Measurements from ENCODE around the gene ARHGAP22.

The ARHGAP22 gene

GRCh38 chr10:48508791-48509772, 95.8 kb downstream of the ARHGAP22 start:
- no peak for DNase-seq

GRCh38 chr10:48507933-48508790, 96.7 kb downstream of the ARHGAP22 start:
- no peak for DNase-seq

GRCh38 chr10:48507494-48507893, 97.4 kb downstream of the ARHGAP22 start:
- DNase-seq = no peak

GRCh38 chr10:48506147-48506917, 98.5 kb downstream of the ARHGAP22 start:
- no peak for DNase-seq

GRCh38 chr10:48505394-48506112, 99.3 kb downstream of the ARHGAP22 start:
- no peak for DNase-seq

GRCh38 chr10:48504141-48504885, 100.6 kb downstream of the ARHGAP22 start:
- no peak for DNase-seq

DNA sequence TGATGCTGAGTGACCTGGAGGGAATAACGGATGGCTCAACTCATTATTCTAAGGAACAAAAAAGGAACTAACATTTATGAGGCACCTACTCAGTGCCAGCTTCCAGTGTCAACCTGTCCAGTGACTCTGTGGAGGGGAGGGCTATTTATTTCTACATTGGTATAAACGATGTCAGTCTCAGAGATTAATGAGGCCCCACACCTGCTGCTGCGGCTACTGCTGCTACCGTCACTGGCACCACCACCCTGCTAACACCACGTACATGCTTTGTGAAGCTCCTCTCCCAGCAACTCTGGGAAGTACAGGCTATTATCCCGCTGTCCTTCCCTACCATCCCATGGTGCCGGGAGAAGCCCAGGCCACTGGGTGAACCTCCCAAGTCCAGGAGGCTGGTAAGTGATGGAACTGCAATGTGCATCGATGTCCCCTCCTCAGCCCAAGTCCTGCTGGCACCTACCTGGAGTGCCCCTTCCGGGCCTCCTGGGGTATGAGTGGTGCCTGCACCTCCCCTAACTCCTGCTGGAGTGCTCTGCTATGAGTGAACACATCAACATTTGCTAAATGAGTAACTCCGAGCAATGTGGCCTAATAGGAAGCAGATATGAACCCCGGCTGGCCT, 101.5 kb downstream of the ARHGAP22 start:
- no peak for DNase-seq

- no peak for DNase-seq
Observed at GRCh38 chr10:48502791-48503190, 102.1 kb downstream of the ARHGAP22 start.

DNA sequence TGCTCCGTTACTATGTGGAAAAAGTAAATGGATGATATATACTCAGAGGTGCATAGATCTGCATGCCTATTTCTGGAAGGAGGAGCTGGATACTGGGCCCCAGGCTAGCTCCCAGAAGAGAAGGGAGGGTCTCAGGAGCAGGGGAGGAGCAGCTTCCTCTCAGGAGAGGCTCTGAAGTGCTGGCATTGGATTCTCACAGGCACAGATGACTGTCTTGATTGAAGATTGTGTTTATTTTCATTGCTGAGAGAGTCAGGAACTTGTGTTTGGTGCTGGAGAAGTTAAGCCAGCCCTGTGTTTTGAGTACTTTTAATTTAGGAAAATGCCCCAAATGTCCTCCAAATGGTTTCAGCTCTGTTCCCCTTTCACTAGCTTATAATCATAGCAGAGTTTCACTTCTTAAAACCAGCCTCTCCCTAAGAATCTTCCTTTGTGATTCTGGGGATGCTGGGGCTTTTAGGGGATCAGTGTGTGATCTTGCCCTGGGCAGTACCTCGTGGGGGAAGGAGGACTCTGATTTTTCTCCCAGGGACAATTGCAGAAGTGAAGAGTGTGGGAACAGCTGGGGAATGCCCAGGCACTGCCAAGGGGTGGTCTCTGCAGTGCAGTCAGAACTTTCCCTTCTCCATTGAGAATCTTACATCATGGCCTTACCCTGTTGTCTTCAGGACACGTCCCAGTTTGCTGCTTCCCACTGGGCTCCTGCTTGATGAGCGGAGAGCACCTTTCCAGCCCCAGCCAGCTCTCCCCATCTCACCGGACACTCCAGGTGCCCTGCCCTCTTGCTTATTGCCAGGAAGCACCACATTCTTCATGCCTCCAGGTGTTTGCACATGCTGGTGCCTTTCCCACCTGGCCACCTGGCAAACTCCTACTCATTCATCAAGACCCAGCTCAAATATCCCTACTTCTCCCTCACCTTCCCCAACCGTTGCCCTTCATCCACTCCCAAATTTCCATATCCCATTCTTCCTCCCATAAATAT, 102.8 kb downstream of the ARHGAP22 start:
- no peak for DNase-seq

- no peak for DNase-seq
Observed at GRCh38 chr10:48501226-48501625, 103.6 kb downstream of the ARHGAP22 start.

DNA sequence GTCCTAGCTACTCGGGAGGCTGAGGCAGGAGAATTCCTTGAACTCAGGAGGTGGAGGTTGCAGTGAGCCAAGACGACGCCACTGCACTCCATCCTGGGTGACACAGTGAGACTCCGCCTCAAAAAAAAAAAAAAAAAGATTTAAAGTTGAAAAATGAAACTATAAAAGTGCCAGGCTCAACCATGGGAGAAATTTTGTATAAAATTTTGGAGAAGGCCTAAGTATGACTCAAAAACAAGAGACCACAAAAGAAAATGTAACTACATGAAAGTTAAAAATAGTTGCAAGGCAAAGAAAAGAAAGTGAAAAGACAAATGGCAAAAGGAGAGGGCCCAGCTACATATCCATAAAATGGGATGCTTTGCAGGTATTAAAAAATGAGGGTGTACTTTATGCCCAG, 104.1 kb downstream of the ARHGAP22 start:
- DNase-seq = no peak

DNA sequence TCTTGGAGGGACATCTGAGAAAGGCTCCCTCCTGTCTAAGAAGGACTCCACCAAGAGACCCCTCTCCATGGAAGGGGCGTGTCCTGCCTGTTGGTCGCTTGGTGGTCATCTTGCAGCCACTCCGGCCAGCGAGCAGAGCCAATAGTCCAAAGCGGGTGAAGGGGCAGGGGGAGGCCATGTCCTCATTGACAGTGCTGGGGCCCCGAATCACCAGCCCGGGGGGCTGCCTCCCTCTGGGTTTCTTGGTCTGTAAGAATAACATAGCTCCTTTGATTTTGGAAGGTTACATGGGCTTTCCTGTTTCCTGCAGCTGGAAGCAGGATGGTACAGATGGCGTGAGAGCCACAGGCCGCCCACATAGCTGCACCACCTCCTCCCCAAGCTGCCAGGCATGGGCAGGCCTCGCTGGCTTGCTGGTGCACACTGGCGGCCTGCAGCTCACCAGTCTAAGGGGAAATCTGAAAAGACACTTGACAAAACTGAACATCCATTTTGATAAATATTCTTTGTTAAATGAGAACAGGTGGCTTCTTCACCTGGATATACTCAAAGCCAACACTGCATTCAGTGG, 105.8 kb downstream of the ARHGAP22 start:
- no peak for DNase-seq

DNA sequence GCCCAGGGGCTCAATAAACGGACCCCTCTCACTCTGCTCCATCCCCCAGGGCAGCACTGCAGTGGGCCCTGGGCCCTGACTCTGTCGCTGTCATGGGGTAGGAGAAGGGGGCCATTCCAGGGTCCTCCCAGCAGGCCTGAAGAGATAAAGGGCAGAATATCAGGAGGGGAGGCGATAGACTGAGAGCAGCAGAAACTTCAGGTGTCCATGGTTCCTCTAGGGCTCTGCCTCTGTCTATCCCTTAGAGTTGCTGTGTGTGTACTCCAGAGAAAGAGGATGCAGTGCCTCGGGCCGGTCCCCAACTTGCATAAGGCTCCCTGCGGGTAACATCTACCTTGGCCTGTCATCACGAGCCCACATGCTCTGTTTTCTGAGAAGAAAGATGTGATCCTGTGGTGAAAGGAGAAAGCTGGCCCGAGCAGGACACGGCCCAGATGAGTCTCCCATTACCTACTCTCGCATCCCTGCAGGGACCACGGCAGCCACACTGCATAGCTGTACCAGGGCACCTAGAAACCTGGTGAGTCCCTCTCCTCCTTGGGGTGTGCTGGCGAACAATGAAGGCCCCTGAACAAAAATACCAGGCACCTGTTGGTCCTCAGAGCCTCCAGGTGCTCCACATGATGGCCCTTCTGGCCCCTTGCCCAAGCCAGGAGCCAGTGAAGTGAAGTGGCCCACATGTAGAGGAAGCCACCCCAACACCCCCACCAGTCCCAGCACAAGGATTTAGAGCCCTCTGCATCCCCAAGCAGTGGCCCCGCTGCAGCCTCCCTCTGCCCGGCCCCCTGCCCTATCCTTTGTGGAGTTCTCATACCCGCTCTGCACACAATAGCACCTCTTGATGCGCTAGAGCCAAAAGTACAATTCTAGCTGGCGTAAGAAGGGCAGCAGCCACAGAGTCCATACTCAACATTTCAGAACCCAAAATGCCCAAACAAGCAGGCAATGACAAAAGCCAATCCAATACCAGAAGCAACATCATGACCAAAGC, 106.8 kb downstream of the ARHGAP22 start:
- DNase-seq = no peak

- DNase-seq = peak; percentile 64
Observed at GRCh38 chr10:48496831-48497779, 107.8 kb downstream of the ARHGAP22 start.

DNA sequence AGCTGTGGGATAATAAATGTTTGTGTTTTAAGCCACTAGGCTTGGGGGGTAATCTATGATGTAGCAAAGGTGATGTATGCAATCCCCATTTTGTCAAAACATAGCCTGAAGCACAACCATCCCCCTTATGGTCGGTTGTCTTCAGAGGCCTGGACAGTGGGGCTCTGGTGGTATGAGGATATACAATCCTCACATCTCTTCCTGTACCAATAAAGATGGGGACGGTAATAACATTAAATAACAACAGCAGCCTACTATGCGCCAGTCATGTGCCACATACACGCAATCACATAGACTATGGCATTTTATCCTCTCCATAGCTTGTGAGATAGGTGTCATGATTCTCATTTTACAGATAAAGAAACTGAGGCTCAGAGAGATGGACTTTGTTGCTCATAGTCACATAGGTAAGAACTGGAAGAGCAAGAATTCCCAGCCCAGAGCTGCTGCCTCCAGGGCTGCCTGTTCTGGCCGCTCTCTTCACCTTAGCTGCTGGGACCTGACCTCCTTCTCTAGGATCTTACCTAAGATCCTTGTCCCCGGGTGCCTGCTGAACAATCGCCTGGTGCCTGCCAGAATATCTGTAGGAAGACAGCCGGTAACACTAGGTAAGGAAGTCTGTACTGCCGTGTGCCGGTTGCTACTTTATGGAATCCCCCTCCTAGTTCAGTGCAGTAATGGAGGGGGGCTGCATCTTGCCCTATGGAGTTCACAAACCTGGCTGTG, 108.6 kb downstream of the ARHGAP22 start:
- no peak for DNase-seq

Data from amniotic stem cell (primary cell).